KBM-7 (cell line): Measurements from ENCODE around the gene ASCL5.

Experiments used
- DNase-seq: peaks from one replicate; pipeline ENCODE4 v3.0.0-alpha.2; 2015
- in situ Hi-C: fragments of 300-500 bp; cut with MboI; formaldehyde crosslinking; loops from 2 replicates; pipeline ENCODE4 v1.14.3; 2020; ENCODE audit warnings: low sequenced_read_pairs, low pct_unique_long_range_greater_than_20kb, mixed read lengths

Gene ASCL5

DNA sequence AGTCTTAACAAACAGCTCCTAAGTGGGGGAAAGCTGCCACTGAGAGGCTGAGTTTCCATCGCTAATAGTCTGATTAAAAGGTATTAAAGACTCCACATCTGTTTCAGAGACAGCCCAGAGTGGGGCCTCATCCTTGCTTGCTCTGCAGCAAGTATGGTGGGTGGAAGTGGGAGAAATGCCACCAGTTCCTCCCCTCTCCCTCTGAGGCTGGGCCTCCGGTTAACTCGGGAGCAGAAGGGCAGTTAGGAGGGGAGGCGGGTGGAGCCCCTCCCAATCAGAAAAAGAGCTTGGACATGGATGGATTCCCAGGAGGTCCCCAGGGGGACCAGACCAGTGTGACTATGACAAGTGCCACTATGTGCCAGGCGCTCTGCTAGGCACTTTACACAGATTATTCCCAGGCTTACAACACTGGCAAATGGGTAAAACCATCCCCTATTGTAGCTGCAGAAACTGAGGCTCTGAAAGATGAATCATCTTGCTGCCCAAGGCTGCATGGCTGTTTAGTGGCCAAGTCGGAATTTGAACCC lies 11.4 kb upstream of the ASCL5 start:
- DNase-seq = no peak
- in situ Hi-C loops = no loop called here

DNA sequence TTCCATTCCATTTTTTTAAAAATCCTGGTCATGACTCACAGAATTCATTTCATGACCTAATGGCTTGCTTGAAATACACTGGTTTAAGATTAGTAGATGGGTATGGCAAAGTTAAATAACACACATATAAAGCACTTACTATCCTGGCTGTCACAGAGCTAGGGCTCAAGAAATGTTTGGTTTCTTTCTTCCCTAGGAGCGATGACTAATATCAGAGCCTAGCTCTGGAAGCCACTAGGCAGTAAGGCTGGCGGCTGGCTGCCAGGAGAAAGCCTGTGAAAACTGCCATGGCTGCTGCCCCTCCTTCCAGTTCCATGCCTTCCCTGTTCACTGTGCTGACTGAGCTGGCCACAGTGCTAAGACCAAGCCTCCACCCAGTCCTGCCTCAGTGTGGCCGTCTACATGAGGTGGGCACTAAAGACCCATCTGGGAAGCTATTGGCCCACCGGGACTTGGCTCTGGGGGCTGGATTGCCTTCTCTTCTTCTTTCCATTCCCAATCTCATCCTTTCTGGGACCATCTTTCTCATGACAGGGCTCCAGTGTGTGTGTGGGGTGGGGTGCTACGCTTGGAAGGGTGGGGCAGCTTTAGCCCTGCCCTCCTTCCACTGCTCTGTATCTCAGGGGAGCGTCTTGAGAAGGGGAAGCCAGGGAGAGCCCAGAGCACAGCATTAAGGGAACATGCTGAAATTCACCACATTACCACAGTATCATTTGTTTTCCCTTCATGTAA lies 10.8 kb upstream of the ASCL5 start:
- in situ Hi-C loops = no loop called here
- no peak for DNase-seq

DNA sequence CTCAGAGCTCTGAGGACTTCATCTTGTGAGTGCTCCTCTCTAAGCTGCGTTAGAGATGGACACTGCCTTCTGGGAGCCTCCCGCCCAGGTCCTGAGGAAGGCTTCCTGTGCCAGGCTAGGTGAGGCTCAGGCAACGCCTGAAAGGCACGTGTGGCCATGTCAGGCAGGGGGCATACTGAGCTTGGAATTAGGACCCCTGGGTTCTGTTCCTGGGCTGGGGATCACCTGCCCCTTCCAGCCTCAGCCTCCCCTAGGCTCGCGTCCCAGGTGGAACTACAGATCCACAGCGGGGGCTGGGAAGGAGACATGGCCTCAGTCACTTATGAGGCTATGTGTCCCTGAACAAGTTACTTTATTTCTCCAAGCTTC lies 10.0 kb upstream of the ASCL5 start:
- in situ Hi-C loops = no loop called here
- no peak for DNase-seq

DNA sequence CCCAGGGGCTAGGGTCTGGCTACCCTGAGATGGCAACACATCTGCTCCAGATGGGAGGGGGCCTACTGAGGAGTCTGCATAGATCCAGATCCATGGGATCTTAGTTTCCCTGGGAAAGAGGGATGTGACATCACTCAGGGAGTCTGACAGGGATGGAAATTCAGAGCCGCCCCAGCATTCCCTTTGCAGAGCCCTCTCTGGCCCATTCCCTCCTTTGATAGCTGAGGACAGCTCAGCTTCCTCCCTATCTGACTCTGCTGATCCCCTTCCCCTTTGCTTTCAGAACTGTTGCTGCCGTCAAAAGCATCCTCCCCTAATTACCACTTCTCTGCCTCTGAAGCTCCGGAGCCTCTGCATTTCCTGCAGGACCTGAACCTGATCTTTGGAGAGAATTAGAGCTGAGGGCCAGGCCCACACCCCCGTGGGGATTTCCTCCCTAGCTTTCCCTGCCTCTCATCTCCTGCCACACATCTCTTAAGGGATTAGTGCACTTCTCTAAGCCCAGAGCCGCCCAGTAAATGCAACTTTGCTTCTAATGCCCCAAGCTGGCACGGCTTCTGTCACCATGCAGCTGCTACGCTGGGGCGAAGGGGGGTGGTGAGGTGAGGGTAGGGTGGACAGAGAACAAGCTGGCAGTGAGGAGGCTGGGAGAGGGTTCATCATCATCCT lies 9.5 kb upstream of the ASCL5 start:
- no peak for DNase-seq
- in situ Hi-C loops = no loop called here

DNA sequence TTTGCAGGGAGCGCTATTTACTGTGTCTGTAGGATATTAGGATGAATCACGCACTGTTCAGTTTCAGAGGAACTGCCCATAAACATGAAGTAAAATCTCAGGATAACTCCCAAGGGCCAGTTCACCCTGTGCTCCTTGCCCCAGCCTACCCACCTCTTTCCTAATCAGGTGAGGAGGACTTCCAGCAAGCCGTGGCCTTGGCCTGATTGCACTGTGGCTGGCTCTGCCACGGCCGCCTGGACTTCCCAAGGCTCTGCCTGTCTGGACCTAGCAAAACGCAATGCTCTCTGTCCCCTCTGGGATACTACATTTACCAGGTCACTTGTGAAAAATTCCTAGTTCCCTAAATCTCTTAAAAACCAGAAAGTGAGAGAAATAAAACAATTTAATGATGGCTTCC lies 7.4 kb upstream of the ASCL5 start:
- no peak for DNase-seq
- in situ Hi-C loops = no loop called here

DNA sequence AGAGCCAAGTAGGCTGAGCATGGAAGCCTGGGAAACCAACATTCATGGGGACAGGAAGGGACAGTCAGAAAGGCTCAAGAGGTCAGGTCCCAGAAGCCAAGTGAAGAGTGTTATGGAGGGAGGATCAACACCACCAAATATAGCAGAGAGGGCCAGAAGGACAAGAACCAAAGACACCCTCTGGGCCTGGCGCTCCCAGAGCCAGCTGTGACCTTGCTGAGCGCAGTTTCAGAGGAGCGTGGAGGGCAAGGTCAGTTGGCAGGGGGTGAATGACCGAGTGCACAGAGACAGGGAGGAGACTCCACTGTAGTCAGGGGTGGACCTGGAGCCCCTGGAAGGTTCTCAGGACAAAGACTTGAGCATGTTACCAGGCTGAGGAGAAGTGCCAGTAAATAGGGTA lies 4.4 kb upstream of the ASCL5 start:
- DNase-seq = no peak
- in situ Hi-C loops = no loop called here

DNA sequence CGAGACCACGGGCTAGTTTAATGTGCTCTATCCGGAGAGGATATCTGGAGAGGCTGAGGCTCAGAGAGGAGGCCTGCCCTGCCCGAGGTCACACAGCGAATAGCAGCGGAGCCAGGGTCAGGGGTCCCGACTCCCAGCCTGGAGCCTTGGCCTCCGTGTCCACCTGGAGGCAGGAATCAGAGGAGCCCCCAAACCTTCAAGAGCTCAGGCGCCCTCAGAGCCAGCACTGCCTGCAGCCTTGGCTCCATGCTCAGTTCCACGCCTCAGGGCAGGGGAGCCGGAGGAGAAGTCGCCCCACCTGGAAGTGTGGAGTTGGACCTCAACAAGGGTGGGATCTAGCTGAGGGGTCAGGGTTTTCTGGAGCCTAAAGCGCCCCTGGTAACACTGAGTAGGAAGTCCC lies 2.0 kb upstream of the ASCL5 start:
- in situ Hi-C loops = no loop called here
- DNase-seq = no peak

DNA sequence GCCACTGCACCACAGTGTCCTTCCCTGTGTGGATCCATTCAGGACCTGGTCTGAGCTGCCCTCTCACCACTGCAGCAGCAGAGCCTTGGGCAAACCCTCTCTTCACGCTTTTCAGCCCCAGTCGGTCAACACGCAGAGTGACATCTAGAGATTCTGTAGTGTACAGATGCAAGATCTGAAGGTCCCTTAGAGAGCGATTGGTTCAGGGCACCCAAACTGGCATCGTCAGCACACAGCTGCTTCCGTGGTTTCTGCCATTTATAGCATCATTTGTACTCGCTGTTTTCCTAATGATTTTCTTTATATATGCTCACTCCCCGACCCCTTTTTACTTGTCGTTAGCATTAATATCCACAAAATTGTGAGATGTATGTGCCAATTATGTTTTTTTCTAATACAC lies 1.5 kb upstream of the ASCL5 start:
- in situ Hi-C loops = no loop called here
- no peak for DNase-seq

DNA sequence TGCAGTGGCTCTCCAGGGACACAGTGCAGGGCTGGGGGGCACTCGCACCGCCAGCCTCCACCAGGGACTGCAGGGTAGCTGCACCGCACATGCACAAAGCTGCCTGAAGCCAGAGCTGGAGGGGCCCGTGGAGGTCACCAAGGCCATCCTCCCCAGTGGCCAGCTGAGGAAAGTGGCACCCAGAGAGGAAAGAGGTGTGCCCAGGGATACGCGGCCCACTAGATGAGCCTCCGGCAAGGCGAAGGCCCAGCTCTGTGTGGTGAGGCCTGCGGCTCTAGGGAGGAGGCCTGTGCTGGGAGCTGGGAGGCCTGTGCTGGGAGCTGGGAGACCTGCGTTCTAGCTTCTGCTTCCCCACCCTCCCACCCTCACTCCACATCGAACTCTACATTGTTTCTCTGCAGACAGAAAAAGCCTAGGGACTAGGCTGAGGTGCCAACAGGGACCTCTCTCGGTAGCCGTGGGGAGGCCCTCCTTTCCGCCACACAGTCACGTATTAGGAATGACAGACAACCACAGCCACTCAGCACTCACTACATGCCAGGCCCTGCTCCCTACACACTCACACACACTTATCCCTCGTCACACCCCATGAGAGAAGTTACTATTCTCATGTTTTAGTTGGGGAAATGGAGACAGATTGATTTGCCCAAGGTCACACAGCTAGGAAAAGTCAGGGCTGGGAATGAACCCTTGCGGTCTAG lies 921 bp upstream of the ASCL5 start:
- DNase-seq = no peak
- in situ Hi-C loops = no loop called here

DNA sequence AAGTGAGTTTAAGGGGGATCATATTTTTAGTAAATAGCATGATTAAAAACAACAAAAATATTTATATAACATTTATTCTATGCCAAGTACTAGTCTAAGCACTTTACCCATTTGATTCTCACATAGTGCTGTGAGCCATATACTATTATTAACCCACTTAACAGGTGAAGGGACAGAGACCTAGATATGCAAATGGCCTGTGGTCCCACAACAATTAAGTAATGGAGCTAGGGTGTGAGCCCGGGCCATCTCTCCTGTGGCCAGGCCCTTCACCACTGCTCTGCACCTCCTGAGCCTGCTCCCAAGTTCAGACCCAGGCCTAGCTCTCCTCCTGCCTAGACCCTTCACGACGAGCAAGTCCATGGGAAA lies 537 bp downstream of the ASCL5 start:
- no peak for DNase-seq
- in situ Hi-C loops = no loop called here

DNA sequence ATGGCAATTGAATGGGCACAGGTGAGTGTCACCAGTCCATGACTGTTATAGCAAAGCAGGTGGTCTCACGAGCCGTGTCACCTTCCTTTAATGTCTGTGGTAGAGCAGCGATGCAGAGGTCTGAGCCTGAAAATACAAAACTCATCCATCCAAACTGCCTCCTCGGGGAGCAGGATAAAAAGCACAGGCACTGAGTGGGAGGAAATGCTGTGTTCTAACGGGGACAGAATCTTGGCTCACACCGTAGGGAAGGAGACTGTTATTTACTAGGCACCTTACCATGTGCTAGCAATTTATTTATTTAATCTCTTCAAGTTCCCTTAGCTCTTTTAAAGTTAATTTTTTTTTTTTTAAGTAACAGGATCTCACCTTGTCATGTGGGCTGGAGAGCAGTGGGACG lies 1.2 kb downstream of the ASCL5 start:
- no peak for DNase-seq
- in situ Hi-C loops = no loop called here

DNA sequence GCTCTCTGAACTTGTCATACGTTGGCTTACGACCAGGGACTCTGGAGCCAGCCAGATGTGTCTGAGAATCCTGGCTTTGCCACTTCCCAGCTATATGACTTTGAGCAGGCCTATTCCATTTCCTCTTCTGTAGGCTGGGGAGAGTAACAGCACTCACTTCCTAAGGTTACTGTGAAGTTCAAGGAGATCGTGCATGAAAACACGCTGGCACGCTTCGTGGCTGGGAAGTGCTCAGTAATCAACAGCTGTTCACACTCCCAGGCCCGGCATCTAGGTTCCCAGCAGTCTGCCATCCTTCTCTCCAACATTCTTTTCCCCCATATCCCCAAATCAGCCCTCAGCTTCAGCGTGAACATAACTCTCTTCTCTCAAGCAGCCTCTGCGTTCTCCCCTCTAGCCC lies 2.0 kb downstream of the ASCL5 start:
- in situ Hi-C loops = no loop called here
- DNase-seq = no peak

DNA sequence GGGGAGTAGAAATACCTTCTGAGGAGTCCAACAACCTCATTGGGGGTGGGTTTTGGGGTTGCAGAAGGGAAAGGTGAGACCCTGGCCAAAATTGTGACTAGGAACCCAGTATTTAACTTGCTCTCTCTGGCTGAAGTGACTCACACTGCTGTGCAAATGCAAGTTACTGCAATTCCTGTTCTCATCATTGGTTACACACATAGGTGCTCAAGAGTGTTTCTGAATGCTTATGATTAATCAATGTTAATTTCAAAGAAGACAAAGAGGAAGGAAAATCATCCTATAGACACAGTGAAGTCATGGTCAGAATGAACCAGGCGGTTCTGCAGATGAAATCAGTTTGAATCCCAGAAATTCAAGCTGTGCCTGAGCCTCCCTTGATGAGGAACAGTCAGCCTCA lies 3.1 kb downstream of the ASCL5 start:
- no peak for DNase-seq
- in situ Hi-C loops = no loop called here

DNA sequence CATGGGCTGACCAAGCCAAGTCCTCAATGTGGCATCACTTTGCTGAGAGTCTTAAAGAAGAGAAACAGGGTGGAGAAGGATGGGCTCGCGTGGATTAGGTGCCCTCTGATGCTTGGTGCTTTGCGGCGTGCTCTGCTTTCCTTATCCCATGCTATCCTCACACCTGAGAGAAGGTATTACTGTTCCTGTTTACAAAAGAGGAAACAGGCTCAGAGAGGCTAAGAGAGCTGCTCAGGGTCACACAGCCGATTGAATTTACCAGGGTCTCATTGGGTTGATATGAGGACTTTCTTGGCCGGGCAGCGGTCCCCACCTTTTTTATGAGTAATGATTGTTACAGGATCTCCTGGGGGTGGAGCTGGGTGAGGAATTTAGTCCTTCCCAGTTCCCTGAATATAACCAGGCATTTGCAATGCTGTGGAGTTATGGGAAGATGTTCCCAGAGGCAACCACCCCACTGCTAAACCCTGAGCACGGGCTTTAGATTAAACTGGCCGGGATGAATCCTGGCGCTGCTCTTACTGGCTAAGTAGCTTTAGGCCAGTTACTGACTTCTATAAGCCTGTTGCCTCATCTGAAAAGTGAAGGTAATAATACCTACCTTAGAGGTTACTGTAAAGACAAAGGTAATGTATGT lies 4.5 kb downstream of the ASCL5 start:
- DNase-seq = no peak
- in situ Hi-C loops = no loop called here

DNA sequence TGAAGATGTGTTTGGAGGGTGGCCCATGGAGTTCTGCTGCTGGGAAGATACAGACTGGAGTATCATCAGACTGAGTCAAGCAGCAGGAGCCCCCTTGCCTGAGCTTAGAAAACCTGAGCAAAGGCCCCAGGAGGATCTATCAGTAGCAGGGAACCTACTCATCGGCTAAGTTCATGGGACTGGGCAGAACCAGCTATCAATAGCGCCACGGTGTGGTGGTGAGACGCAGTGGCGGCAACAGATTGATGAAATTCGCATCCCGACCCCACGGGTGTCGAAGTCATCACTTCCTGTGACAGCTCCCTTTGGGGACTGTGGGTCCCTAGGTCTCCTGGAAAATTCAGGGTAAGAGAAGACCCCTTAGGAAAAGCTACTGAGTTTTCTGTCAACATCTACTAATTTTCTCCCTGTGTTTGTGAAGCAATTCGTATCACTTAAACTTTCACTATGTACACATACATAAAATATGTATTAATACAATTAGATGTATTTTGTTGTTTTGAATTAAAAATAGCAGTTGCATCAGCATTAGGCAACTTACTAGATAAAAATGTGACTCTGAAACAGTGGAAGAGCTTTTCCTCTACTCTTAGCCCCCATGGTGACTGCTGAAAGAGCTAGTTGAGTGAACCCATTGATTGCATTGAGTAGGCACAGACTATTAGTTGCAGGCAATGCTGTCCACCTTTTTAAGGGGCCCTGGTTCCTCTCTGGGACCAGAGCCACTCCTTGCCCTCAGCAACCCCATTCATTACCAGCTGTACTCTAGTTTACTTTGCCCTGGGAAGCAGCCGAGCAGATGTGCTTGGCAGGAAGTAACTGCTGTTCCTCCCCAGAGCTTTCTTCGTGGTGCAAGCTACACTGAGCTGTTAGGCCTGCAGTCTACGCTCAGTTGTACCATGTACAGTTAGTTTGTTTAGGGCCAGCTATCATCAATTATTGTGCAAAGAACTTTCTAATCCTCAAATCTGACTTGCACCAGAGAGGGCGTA lies 7.5 kb downstream of the ASCL5 start:
- in situ Hi-C loops = no loop called here
- DNase-seq = peak; percentile 63

DNA sequence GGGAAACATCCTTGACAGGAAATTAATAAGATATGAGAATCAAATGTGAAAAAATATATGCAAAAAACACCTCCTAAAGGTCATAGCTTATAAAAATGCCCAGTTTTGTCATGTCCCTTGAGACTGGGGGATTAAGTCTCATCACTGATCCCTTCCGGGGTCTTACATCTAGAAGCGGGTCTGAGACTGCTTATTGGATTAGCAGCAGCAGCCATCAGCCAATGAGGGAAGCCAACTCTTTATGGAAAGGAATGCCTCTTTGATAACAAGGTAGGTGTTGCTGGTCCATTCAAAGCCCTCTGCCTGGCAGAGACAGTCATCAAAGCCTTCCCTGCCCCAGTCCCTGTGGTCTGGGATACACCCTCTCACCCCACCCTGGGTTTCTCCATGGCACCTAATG lies 10.9 kb downstream of the ASCL5 start:
- in situ Hi-C loops = no loop called here

DNA sequence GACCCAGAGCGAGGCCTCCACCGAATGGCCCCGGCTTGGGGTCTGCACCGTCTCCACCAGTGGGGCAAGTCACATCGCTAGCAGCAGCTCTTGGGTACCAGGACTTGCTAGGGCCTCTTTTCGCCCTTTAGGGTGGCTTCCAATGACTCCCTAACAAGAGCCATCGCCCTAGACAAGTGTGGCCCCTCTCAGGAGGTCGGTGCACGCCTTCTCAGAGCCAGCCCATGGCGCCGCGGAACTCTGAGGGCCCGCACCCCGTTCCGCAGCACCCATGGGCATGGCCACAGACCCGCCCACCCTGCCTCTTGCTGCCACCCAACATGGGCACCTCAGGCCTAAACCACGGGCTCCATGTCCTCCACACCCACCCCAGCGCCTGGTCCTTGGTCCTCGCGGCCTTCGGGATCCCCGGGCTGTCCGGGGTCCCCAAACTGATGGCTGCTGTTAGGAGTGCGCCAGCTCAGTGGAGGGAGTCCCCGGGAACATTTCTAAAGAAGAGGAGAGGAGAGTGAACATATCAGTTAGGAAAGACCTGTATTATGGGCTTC lies 11.5 kb downstream of the ASCL5 start:
- in situ Hi-C loops = no loop called here
- no peak for DNase-seq

More for the DNA sequence above, 10.9 kb downstream of the ASCL5 start:
- no peak for DNase-seq

DNA sequence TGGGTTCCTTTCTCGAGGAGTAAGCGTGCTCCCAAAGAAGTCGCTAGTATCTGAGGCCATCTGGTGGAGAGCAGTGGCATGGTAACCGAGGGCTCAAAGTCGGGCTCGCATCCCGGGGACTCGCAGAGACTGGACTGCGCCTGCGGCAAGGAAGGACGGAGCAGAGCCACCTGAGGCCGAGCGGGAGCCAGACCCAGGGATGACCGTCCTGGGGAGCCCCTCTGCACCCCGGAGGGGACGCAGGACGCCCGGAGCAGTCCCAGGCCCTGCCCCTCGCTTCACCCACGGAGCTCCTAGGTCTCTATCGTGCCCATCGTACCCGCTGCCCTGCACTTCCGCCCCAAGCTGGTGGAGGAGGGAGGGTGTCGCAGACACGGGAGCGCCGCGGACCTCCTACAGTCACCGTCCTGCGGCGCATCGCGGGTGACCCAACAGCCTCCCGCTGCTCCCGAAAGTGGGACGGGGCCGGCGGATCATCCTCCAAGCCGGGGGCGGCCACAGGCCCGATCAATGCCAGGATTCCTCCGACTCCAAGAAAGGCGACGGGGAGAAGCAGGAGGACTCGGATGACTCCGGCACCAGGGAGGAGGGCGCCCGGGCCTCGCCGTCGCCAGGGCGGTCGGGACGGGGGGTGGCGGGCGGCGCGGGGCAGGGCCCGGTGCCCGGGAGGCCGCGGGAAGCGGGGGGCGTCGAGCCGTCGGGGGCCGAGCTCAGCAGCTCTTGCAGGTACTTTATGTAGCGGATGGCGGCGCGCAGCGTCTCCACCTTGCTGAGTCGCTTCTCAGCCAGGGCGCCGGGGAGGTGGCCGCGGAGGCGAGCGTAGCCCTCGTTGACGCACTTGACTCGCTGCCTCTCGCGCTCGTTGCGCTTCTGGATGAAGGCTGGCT lies 12.5 kb downstream of the ASCL5 start:
- peak; percentile 89 for DNase-seq
- in situ Hi-C loops = no loop called here
